ENCODE data around the gene FKBP8.
"Not testable (repeated sequence)": the region's sequence is repeated elsewhere in the genome, so short reads cannot be mapped to it uniquely, and the experiment has no call there.

FKBP8 gene

DNA sequence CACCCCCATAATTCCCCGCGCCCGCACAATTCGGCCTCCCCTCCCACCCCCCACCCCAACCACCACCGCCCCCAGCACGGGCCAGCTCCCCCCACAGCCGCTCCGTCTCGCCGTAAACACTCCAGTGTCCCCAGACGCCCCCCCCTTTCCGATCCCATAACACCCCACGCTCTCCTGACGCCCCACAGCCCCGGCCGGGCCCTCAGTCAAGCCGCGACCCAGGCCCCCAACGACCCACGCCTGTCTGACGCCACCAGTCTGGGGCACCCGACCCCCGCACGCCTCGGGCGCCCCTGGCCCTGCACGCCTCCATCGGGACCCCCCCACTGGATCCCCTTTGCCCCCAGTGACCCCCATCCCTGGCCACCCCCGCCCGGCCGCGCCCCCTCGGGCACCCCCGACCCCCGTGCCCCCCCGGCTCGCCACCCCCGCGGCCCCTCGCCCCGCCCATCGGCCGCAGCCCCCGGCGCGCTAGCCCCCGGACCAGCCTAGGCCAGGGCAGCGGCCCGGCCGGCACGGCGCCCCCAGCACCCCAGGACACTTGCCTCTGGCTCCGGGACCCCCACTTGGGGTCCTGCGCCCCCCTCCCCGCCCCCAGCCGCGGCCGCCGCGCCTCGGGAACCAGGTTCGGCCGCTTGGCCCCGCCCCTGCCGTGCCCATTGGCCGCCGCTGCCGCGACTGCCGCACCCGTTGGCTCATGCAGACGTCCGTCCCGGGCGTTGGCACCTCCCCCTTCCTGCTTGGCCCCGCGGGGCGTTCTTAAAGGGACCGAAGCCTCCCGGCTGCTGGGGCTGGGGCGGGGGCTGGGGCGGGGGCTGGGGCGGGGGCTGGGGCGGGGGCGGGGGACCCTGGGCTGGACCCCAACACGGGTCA is at the start of gene FKBP8:
TSS of gene FKBP8 (minus strand) at position 633 of the 873 bp plus-strand sequence. CDS start 1,603 bp downstream, outside the sequence.
- DNase-seq (ENCODE audit: low read depth): peak; percentile 91

DNA sequence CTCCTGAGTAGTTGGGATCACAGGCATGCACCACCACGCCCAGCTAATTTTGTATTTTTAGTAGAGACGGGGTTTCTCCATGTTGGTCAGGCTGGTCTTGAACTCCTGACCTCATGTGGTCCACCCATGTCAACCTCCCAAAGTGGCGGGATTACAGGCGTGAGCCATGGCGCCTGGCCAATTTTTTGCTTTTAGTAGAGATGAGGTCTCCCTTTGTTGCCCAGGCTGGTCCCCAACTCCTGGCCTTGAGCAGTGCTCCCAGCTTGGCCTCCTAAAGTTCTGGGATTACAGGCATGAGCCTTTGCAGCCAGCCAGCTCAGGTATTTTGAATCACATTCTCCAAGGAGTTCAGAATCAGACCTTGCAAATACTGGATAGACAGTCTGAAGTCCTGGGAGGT is 49.4 kb upstream of the FKBP8 start:
- not testable (repeated sequence) for DNase-seq (ENCODE audit: low read depth)

DNA sequence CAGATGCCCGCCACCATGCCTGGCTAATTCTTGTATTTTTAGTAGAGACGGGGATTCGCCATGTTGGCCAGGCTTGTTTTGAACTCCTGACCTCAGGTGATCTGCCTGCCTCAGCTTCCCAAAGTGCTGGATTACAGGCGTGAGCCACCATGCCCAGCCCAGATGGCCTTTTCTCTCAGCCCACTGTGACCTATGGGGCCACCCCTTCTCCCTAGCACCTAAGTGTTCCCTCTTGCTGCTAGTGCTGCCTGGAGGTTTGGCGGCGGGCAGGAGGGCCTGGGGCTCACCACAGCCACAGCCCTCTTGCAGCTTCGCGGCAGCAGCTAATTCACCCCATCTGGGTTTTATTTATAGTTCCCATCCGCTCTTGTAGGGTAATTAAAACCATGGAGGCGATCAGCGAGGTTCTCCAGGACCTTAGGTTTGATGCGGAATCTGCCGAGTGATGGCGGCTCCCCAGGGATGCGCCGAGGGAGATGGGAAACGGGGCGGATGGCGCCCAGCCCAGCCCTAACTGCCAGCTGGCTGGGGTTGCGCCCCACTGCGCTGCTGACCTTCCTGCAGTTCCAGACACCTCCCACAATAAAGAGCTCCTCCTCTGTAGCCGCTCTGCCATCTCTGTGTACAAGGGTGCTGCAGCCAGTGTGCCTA is 48.5 kb upstream of the FKBP8 start:
- no peak for DNase-seq (ENCODE audit: low read depth)

DNA sequence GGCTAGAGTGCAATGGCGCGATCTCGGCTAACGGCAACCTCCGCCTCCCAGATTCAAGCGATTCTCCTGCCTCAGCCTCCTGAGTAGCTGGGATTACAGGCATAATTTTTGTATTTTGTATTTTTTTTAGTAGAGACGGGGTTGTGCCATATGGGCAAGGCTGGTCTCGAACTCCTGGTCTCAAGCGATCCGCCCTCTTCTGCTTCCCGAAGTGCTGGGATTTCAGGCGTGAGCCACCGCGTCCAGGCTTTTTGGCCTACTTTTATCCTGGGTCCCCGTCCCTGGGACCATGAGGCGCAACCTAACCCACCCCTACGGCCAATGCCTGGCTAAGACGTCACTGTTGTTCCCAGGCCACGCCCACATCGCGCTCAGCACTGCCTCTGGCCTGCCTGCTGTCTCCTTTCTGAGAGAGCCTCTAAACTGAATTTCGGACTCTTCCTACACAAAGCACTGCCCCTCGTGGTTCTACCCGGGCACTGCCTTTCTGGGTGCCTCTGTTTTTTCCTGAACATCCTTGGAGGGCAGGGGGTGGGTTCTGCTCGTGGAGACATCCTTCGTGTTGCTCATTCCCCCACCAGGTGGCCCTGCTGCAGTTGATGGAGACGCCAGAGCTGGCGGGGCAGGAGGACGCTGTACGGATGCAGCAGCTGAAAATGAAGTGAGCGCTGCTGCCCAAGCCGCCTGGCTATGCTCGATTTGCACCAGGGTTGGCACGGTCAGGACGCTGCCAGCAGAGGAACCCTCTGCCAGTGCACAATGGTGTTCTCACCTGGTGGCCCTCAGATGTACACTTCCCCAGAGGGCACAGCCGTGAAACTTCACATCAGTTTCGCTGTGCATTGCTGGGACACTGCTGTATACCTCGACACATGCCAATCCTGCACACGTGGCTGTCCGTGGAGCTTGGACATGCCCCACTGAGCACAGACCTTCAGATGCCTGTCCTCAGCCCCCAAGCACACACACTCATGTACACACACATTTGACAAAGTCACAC is 47.2 kb upstream of the FKBP8 start:
- no peak for DNase-seq (ENCODE audit: low read depth)

DNA sequence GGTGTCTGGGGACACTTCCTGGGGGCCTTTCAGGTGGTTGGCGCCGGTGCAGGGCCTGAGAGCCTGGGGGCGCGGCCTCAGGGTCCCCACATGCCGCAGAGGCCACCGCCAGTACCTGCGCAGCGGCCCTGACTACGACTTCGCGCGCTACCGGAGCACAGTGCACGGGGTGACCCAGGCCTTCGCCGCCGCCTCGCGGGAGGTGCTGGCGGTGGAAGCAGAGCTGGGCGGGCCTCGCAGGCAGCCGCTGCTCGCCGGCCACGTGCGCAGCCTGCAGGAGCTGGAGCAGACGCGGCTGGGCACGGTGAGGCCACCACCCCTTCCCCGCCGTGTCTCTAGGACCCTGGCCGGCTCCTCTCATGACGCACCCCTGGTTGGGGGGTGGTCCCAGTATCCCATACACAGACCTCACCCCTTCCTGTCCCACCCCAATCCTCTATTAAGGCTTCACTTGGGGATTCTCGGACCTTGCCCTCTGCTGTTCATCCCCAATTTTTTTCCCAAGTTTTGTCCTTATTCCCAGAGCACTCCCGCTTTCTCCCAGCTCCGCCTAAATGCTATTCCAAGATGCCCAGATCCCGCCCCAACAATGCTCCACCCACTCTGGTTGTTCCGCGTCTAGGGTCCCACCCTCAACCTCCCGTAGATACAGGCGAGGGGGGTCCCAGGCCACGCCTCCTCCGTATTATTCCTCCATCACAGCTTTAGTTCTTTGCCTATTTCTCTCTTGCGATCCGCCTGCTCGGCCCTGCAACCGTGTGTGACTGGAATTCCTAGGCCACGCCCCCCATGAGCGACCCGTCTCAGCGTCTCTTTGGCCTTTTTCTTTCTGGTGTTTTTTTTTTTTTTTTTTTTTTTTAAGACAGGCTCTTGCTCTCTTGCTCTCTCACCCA is 46.3 kb upstream of the FKBP8 start:
- DNase-seq (ENCODE audit: low read depth): peak; percentile 65

DNA sequence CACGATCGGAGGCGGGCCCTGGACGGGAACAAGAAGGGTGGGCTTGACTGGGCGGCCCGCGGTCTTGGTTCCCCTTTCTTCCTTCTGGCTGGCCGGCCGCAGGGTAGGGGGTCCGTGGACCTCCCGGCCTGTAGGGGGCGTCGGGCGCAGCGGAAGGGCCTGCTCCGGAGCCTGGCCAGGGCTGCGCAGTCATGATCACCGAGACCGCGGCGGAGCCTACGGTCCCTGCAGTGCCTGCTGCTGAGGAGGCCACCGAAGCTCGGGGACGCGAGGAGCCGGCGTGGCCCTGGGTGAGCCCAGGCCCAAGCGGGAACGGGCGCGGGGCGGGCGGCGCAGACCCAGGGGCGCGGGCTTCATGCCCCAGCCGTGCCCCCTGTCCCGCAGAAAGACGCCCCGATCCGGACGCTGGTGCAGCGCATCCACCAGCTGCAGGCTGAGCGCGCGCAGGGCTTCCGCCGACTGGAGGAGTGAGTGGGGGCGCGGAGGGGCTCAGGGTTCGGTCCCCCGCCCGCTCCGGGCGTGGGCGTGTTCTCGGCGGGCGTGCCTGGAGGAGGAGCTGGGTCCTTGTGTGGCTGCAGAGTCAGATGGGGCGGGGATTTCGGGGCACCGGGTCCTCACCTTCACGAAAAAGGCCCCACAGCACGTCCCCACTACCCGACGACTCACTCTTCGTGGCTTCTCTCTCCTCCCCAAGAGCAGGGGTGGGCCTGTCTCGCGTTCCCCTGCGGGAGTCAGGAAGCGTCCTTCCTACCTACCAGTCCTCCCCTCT is 45.4 kb upstream of the FKBP8 start, which contains the start of gene REX1BD:
TSS of gene REX1BD (plus strand) at position 188 of the 769 bp plus-strand sequence. CDS start at position 192, 4 bp downstream.
- peak; percentile 76 for DNase-seq (ENCODE audit: low read depth)

DNA sequence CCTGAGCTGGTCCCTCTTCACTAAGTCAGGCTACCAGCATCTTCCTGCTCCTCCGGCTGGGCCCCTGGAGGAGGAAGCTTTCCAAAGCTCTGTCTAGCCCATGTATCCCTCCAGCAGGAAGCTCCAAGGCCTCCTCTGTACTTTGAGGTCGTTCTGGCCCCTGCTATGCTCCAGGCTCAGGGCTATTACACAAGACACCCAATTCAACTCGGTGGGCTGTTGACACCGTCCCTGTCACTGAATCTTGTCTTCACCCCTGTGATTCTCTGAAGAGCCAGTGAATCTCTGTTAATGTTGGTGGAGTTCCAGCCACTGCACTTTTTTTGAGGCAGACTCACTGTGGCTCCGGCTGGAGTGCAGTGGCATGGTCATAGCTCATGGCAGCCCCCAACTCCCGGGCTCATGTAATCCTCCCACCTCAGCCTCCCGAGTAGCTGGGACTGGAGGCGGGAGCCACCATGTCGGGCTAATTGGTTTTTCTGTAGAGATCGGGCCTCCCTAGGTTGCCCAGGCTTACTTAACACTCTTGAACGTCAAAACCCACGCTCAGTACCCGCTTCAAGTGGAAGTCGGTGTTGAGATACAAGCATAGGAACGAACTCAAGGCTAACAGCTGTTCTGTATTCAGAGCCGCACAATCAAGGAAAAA is 44.7 kb upstream of the FKBP8 start:
- no peak for DNase-seq (ENCODE audit: low read depth)

DNA sequence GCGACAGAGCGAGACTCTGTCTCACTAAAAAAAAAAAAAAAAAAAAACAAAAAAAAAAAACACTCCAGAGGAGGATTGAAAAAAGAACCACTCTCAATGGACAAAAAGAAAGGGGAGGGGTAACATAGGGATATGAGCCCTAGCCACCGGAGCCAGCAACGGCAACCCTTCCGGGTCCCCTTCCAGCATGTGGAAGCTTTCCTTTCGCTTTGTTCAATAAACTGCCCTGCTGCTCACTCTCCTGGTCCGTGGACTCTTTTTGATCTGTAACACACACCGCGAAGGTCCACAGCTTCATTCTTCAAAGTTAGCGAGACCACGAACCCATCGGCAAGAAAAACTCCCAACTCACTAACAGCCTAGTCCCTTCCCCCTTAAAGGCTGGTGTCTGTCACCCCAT is 44.2 kb upstream of the FKBP8 start:
- DNase-seq (ENCODE audit: low read depth): no peak

DNA sequence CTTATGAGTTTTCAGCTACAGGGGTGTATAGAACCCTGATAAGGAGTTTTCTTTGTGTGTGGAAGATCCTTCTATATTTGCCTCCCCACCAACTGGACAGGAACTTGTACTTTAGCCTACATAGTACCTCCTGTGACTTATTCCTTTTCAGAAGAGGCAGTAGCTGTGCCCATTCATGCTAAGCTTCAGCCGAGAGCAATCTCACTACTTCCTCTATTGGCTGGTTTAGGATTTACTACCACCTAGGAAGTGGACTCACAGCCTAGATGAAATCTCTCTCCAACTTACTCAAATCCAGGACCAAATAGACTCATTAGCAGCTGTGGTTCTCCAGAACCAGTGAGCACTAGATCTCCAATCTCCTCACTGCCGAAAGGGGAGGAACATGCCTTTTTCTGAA is 42.9 kb upstream of the FKBP8 start:
- DNase-seq (ENCODE audit: low read depth): no peak

DNA sequence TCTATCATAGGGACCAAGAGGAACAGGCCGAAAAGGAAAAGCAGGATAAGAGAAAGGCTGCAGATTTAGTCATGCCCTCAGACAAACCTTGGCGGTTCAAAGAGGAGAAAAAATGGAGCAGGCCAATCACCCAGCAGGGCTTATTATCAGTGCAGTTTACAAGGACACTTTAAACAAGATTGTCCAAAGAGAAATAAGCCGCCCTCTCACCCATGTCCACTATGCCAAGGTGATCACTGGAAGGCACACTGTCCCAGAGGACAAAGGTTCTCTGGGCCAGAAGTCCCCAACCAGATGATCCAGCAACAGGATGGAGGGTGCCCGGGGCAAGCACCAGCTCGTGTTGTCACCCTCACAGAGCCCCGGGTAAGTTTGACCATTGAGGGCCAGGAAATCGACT is 36.9 kb upstream of the FKBP8 start:
- DNase-seq (ENCODE audit: low read depth): no peak

DNA sequence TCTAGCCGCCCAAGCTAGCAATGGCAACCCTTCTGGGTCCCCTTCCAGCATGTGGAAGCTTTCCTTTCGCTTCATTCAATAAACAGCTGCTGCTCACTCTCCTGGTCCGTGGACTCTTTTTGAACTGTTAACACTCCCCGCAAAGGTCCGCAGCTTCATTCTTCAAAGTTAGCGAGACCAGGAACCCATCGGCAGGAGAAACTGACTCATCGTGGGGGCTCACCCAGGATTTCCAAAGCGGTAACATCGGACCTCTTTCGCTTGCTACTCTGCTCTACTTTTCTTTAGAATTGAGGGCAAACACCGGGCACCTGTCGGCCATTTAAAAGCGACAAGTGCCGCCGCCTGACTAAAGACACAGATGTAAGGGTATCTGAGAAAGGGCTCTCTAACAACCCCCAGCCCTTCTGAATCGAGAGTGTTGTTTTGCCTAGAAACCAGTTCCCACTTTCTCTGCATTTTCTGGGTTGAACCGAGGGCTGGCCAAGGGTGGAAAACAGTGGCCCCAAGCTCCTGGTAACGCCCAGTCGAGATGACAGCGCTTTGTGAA is 34.1 kb upstream of the FKBP8 start:
- no peak for DNase-seq (ENCODE audit: low read depth)

DNA sequence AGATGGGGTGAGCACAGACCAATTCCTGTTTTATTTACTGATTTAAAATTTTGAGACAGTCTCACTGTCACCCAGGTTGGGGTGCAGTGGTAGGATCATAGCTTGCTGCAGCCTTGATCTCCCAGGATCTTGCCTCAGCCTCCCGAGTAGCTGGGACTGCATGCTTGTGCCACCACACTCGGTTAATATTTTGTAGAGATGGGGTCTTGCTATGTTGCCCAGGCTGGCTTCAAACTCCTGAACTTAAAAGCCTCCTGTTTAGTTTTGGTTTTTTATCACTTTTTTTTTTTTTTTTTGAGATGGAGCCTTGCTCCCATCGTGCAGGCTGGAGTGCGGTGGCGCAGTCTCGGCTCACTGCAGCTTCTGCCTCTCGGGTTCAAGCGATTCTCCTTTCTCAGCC is 33.0 kb upstream of the FKBP8 start:
- DNase-seq (ENCODE audit: low read depth): no peak

DNA sequence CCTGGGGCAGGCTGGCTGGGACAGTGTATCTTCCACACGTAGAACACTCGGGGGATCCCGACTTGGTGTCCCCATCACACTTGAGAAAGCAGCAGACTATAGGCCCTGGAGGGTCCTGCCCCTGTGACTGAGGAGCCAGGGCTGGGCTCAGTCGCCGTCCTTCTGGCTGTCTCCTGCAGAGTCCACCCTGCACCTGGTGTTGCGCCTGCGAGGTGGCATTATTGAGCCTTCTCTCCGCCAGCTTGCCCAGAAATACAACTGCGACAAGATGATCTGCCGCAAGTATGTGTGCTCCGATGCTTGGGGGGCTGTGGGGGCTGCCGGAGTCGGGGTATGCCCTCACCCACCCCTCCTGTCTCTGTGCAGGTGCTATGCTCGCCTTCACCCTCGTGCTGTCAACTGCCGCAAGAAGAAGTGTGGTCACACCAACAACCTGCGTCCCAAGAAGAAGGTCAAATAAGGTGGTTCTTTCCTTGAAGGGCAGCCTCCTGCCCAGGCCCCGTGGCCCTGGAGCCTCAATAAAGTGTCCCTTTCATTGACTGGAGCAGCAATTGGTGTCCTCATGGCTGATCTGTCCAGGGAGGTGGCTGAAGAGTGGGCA is 31.4 kb upstream of the FKBP8 start:
- DNase-seq (ENCODE audit: low read depth): no peak

DNA sequence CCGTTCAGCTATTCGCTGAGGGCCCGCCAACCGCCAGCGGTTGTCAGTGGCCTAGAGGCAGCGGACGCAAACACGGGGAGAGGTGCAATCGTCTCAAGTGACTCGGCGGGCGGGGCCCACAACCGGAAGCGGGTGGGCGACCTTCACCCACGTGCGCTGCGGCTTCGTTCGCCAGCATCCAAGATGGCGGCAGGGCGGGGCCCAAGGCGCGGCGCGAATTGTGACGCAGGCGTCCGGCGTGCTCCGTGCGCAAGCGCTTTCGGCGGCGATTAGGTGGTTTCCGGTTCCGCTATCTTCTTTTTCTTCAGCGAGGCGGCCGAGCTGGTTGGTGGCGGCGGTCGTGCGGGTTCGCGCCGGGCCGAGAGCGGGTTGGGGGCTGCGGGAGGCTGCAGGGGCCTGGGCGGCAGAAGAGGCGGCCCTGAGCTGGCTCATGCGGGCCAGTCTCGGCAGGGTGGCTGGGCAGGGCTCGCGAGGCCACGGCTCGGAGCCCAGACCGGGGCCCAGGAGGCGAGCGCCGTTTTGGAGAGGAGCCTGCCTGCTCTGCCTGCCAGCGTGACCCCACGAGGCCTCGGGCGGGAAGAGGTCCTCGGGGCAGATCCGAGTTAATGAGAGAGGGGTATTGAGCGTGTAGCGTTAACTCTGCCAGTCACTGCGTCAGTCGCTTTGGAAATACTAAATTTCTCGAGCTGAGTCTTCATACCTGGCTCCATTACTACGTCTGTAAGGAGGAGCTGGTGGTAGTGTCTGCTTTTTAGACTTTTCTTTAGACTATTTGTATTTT is 28.4 kb upstream of the FKBP8 start, which contains the start of gene UBA52:
TSS of gene UBA52 (plus strand) at position 294 of the 781 bp plus-strand sequence. CDS start 1,444 bp downstream, outside the sequence.
- peak; percentile 99 for DNase-seq (ENCODE audit: low read depth)

DNA sequence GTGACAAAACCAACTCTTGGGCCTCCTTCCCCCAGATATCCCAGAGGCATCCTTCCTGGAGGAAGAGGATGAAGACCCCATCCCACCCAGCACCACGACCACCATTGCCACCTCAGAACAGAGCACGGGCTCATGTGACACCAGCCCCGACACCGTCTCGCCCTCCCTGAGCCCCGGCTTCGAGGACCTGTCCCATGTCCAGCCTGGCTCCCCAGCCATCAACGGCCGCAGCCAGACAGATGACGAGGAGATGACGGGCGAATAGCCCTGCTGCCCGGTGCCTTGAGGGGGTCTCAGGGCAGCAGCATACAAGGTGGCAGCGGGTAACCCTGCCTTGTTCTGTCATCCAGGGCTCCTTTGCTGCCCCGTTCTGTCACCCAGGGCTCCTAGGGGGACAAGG is 25.0 kb upstream of the FKBP8 start:
- no peak for DNase-seq (ENCODE audit: low read depth)

DNA sequence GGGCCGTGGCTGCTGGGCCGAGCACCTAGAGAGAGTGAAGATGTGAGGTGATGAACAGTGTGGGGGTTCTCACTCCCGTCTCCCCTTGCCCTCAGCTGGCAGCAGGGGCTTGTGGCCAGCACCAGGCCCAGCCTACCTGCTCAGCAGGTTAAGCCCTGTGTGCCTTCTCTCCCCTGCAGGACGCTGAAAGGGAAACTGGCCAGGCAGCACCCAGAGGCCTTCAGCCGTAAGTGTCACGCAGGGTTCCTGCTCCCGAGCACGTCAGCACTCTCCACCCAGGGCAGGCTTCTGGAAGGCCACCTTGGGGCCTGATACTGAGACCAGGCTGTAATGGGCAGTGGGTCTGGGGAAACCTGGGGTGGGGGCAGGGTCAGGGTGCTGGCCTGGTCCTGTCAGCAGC is 23.6 kb upstream of the FKBP8 start:
- DNase-seq (ENCODE audit: low read depth): no peak

DNA sequence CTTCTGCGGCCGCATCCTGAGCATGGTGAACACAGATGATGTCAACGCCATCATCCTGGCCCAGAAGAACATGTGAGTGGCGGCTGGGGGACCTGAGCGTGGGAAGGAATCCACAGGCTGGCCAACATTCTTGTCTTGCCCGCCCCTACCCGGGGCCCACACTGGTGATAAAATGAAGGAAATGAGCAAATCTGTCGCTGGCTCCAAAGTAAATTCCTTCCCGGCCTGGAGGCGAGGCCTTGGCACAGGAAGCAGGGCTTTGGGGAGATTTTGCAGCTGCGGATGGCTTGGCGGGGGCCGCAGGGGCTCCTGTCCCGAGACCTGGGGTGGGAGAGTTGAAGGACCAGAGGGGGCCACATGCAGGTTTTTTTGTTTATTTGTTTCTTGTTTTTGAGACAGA is 18.7 kb upstream of the FKBP8 start:
- DNase-seq (ENCODE audit: low read depth): no peak

DNA sequence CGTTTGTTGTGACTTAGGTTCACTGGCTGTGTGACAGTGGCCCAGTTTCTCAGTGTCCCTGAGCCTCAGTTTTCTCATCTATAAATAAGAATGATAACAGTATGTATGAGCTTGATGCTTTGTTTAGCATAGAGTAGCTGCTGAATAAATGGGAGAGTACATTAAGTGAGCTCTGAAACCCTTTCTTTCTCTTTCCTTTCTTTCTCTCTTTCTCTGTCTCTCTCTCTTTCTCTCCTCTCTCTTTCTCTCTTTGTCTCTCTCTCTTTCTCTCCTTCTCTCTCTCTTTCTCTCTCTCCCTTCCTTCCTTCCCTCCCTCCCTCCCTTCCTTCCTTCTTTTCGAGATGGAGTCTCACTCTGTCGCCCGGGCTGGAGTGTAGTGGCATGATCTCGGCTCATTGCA is 16.3 kb upstream of the FKBP8 start:
- no peak for DNase-seq (ENCODE audit: low read depth)
